Ishikawa (cell line): ENCODE results near the gene SERGEF.

ENCODE experiments used
- CEBPB ChIP-seq: IDR thresholded peaks from 2 replicates; pipeline ENCODE4 v1.6.1; 2012
- CREB1 ChIP-seq: IDR thresholded peaks from 2 replicates; pipeline ENCODE4 v1.6.1; 2012; ENCODE audit warnings: low read depth
- EGR1 ChIP-seq: IDR thresholded peaks from 2 replicates; pipeline ENCODE4 v1.6.1; 2012
- EP300 ChIP-seq: IDR thresholded peaks from 2 replicates; pipeline ENCODE4 v1.6.1; 2012; ENCODE audit warnings: borderline replicate concordance
- FOXM1 ChIP-seq: IDR thresholded peaks from 2 replicates; pipeline ENCODE4 v1.6.1; 2012; ENCODE audit warnings: low read depth, borderline replicate concordance
- NFIC ChIP-seq: IDR thresholded peaks from 2 replicates; pipeline ENCODE4 v1.6.1; 2012
- RAD21 ChIP-seq: IDR thresholded peaks from 2 replicates; pipeline ENCODE4 v1.6.1; 2012; ENCODE audit warnings: low read depth
- TAF1 ChIP-seq: IDR thresholded peaks from 2 replicates; pipeline ENCODE4 v1.6.1; 2012; ENCODE audit warnings: low read depth, mild to moderate bottlenecking
- TCF12 ChIP-seq: IDR thresholded peaks from 2 replicates; pipeline ENCODE4 v1.6.1; 2012; ENCODE audit warnings: low read depth
- TEAD4 ChIP-seq: IDR thresholded peaks from 2 replicates; pipeline ENCODE4 v1.6.1; 2012
- YY1 ChIP-seq: IDR thresholded peaks from 2 replicates; pipeline ENCODE4 v1.6.1; 2012; ENCODE audit warnings: low read depth
- ZBTB7A ChIP-seq: IDR thresholded peaks from 2 replicates; pipeline ENCODE4 v1.6.1; 2012; ENCODE audit warnings: low read depth
- TF ChIP-seq, protein P1 (sequence below): IDR thresholded peaks from 2 replicates; pipeline ENCODE4 v1.6.1; 2012; ENCODE audit warnings: low read depth, mild to moderate bottlenecking
- TF ChIP-seq, protein P2 (sequence below): IDR thresholded peaks from 2 replicates; pipeline ENCODE4 v1.6.1; 2012
- TF ChIP-seq, protein P3 (sequence below): IDR thresholded peaks from 2 replicates; pipeline ENCODE4 v1.6.1; 2012

Gene SERGEF

DNA sequence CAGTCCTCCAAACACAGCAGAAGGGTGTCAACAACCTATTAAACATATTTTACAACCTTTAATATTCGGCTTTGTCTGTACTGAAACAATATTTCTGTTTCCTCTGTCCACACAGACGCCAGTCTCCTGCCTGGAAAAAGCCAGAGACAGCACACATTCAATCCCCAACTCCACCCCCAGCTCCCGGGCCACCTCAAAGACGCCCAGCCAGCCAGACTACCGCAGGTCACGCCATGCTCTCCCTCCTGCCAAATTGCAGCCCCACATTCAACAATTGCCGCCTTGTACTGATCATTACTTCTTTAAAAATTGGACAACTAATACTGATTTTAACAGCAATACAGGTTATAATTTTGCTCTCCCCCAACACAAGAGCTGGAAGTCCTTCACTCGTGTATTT, 1.2 kb downstream of the SERGEF start:
- TF ChIP-seq EP300 (no peak), EGR1 (no peak), RAD21 (no peak), CEBPB (no peak), TCF12 (no peak), CREB1 (no peak), YY1 (no peak), ZBTB7A (no peak), FOXM1 (no peak), NFIC (no peak), TAF1 (no peak), TEAD4 (no peak)
- TF ChIP-seq, protein P1, sequence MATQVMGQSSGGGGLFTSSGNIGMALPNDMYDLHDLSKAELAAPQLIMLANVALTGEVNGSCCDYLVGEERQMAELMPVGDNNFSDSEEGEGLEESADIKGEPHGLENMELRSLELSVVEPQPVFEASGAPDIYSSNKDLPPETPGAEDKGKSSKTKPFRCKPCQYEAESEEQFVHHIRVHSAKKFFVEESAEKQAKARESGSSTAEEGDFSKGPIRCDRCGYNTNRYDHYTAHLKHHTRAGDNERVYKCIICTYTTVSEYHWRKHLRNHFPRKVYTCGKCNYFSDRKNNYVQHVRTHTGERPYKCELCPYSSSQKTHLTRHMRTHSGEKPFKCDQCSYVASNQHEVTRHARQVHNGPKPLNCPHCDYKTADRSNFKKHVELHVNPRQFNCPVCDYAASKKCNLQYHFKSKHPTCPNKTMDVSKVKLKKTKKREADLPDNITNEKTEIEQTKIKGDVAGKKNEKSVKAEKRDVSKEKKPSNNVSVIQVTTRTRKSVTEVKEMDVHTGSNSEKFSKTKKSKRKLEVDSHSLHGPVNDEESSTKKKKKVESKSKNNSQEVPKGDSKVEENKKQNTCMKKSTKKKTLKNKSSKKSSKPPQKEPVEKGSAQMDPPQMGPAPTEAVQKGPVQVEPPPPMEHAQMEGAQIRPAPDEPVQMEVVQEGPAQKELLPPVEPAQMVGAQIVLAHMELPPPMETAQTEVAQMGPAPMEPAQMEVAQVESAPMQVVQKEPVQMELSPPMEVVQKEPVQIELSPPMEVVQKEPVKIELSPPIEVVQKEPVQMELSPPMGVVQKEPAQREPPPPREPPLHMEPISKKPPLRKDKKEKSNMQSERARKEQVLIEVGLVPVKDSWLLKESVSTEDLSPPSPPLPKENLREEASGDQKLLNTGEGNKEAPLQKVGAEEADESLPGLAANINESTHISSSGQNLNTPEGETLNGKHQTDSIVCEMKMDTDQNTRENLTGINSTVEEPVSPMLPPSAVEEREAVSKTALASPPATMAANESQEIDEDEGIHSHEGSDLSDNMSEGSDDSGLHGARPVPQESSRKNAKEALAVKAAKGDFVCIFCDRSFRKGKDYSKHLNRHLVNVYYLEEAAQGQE, result no peak
- TF ChIP-seq, protein P2, sequence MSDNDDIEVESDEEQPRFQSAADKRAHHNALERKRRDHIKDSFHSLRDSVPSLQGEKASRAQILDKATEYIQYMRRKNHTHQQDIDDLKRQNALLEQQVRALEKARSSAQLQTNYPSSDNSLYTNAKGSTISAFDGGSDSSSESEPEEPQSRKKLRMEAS, result no peak
- TF ChIP-seq, protein P3, sequence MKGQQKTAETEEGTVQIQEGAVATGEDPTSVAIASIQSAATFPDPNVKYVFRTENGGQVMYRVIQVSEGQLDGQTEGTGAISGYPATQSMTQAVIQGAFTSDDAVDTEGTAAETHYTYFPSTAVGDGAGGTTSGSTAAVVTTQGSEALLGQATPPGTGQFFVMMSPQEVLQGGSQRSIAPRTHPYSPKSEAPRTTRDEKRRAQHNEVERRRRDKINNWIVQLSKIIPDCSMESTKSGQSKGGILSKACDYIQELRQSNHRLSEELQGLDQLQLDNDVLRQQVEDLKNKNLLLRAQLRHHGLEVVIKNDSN, result no peak

DNA sequence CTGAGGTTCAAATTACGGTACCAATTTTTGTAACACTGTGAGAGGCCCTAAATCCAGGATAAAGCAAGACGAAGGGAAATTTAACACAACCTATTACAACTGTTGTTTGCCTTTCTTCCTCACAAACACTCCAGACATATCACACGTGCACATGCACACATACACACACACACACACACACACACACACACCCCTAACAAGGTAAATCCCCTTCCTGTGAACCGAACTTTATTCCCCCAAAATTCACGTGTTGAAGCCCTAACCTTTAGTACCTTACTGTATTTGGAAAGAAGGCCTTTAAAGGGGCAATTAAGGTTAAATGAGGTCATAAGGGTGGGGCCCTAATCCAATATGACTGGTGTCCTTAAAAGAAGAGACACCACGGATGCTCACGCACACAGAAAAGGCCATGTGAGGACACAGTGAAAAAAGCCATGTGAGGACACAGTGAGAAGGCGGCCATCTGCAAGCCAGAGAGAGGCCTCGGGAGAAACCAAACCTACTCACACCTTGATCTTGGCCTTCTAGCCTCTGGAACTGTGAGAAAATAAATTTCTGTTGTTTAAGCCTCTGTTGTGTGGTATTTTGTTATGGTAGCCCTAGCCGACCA, 1.8 kb downstream of the SERGEF start:
- no peak for TF ChIP-seq NFIC
- no peak for TF ChIP-seq EP300
- TF ChIP-seq TEAD4, result no peak

DNA sequence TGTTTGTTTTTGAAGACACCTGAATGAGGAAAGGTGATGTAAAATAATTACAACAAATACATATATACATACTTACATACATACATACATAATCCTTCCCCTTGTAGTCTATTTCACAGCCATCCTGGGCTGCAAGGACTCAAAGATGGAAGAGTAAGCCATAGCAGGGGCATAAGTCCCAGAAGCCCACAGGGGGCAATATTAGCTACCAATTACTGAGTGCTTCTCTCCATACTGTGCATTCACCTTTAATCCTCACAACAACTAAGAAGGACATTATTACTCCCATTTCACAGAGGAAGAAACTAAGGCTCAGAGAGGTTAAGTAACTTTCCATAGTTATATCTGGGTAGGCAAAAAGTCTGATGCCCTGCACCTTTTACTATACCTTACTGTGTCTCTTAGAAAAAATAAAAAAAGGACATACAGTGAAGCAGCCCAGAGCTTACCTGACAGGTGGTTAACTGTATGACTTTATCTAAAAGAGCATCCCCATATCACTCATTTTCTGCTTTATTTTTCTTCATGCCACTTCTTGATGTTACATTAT, 2.7 kb downstream of the SERGEF start:
- TF ChIP-seq, protein P3, result no peak
- no peak for TF ChIP-seq FOXM1
- TF ChIP-seq TAF1, result no peak
- no peak for TF ChIP-seq RAD21
- TF ChIP-seq ZBTB7A, result no peak
- no peak for TF ChIP-seq YY1
- TF ChIP-seq, protein P1, result no peak
- no peak for TF ChIP-seq CEBPB
- no peak for TF ChIP-seq EP300
- TF ChIP-seq EGR1, result no peak
- TF ChIP-seq TEAD4, result no peak
- TF ChIP-seq TCF12, result no peak

DNA sequence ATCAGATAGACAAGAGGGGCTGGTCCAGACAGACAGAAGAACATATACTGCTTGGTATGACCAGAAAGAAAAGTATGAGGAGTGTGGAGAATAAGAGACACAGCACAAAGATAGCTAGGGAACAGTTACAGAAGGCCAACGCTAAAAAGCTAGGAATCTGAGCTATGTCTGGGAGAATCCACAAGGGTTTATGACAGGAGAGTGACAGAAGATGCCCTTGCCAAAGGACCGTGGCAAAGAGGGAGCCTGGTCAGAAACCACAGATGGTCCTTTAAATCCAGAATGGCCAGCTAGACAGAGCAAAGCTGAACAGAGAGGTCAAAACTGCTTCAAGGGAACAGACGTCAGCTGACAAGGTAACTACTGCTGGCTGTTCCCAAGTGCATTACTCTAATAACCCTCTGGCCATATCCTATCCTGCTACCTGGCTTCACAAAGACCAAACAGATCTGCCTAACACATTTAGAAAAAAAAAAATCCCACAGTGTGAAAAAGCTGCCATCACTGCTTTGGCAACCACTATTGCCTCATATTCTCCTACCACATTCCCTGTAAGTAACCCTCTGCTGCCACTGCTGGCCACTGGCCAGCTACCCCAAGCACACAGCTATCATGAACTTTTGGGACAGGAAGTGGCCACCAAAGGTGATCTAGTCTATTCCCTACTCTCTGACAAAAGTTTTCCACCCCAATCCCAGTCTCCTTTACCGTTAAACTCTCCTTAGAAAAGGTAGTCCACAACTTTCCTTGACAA, 7.3 kb downstream of the SERGEF start:
- TF ChIP-seq TCF12 (no peak), CEBPB (no peak), EP300 (no peak), RAD21 (no peak), CREB1 (no peak), ZBTB7A (no peak), FOXM1 (no peak), NFIC (no peak), YY1 (no peak), EGR1 (no peak), TAF1 (no peak), TEAD4 (no peak)
- TF ChIP-seq, protein P3, result no peak
- TF ChIP-seq, protein P1, result no peak
- TF ChIP-seq, protein P2, result no peak
